Globus pallidus (tissue), 1 donor: ENCODE data around the gene SPATA7.

ENCODE experiments used
- DNase-seq: peaks from one replicate; pipeline ENCODE4 v3.0.0-alpha.2; 2015; ENCODE audit warnings: low spot score

The SPATA7 gene

DNA sequence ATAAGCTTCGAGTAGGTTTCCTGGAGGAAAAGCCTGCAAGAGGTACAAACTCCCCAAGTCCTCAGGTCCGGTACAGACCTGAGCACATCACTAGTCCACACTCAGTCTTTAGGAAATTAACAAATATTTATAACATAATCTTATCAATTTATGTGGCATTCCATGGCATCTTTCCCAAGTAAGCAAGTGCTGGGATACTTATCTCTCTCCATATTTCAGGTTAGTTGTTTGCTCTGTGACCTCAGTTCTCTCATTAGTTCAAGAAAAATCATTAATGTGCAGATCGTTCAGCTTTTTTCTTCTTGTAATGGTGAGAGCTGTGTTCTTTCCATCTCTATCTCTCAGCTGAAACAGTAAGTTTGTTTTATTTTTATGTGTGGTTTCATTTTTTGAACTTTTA lies 34.7 kb downstream of the SPATA7 start:
- no peak for DNase-seq

DNA sequence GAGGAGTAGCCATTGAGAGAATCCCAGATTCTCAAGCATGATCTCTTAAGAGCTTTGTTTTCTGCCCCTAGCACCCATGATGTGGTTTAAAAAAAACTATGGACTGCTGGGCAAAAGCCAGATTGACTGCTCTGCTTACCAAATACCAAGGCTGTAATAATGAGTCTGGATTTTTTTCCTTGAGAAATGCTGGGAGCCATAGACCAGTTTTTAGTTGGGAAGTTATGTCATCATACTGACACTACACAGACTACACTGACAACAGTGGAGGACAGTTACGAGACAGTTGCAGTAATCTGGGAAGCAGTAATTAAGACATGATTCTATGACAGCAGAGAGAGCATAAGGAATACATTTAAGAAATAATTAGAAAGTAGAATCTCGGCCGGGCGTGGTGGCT lies 35.8 kb downstream of the SPATA7 start:
- no peak for DNase-seq

DNA sequence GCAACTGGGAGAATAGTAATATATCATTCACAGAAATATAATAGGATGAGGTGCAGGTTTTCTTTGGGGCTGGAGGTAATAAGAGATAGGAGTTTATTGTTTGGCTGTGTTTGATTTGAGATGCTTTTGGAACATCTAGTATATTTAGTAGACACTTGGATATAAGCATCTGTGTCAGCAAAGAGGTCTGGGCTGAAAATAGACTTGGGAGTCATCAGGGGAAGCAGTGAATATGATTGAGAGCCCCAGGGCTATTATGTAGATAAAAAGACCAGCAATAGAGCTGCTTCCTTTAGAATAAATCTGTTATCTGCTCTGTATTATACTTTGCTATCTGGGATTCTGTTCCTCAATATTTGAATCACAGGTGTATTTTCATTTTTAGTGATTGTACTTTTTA lies 36.6 kb downstream of the SPATA7 start:
- no peak for DNase-seq

DNA sequence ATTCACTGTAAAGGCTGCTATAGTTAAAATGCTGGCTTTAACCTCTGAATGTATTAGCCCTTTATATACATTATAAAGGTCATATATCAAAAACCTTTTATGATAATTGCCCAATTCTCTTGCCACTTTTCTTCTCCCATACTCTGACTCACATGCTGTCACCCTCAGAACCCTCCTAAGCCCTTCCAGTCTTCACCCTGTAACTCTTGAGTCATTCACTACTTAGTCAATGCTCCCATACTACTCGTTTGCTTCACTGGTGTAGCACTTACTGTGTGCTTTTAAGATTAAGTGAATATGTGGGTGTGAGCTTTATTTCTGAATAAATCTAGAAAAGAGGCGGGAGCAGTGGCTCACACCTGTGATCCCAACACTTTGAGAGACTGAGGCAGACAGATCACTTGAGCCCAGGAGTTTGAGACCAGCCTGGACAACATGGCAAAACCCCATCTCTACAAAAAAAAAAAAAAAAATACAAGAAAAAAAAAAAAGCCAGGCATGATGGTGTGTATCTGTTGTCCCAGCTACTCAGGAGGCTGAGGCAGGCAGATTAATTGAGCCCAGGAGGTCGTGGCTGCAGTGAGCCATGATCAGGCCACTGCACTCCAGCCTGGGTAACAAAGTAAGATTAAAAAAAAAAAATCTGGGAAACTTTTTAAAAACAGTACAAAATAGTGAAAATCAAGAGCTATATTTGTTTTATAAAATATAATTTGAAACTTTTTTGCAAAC lies 37.6 kb downstream of the SPATA7 start:
- no peak for DNase-seq

DNA sequence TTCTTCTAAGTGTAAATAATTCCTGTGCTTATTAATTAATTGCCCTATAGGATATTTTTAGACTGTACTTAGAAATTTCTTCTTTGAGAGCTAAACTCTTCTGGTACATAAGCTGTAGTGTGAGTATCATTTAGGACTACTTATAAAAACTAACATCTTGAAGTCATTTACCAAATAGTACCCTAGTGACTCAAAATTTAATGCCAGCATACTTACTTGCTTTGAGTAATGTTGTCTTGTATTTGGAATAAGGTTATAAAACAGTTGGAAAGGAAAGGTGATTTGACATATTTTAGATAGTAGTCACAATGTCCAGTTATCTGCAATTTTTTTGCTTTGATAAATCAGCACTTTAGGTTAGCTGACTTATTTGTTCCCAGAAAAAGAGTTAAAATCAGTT lies 39.1 kb downstream of the SPATA7 start:
- DNase-seq: no peak

DNA sequence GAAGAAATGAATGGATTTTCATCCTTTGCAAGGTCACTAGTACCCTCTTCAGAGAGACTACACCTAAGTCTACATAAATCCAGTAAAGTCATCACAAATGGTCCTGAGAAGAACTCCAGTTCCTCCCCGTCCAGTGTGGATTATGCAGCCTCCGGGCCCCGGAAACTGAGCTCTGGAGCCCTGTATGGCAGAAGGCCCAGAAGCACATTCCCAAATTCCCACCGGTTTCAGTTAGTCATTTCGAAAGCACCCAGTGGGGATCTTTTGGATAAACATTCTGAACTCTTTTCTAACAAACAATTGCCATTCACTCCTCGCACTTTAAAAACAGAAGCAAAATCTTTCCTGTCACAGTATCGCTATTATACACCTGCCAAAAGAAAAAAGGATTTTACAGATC lies 40.8 kb downstream of the SPATA7 start:
- DNase-seq: no peak

DNA sequence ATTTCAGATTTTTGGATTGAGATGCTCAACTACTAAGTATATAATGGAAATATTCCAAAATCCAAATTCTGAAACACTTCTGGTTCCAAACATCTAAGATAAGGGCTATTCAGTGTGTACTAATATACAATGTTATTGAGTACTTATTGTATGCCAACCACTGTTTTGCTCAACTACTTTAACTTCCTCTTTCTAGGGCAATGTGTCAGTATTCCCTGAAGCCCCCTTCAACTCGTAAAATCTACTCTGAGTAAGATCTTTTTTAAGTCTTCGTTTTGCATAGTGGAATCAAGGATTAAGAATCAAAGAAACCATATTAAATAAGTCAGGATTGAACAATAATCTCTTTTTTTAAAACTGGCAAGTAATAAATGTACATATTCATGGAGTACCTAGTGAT lies 45.5 kb downstream of the SPATA7 start:
- no peak for DNase-seq

DNA sequence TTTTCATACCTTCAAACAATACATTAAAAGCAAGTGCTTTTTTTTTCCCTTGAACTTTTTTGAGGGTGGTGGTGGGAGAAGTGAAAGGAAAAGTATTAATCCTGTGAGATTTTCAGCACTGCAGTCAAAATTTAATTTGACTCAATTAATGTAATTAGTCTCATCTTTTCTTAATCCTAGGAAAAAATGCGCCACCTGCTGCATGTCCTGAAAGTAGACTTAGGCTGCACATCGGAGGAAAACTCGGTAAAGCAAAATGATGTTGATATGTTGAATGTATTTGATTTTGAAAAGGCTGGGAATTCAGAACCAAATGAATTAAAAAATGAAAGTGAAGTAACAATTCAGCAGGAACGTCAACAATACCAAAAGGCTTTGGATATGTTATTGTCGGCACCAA lies 52.2 kb downstream of the SPATA7 start:
- peak; percentile 3 for DNase-seq

DNA sequence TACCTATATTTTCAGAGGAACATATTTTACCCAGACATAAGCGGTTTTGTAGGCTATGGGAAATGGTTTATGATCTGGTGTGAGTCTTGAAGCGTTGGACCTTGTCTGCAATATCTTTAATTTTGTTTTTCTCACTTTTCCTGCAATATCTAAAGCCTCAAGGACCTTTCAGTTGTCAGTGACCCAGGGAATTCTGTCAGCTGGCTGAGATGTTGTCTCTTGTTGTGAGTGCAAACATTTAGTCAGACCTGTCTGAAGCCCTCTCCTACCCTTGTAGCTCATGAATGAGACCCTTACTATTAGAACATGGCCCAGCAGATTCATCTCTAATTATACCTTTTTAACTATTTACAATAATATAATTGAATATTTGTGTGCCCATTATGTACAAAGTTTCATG lies 53.6 kb downstream of the SPATA7 start:
- DNase-seq: no peak

DNA sequence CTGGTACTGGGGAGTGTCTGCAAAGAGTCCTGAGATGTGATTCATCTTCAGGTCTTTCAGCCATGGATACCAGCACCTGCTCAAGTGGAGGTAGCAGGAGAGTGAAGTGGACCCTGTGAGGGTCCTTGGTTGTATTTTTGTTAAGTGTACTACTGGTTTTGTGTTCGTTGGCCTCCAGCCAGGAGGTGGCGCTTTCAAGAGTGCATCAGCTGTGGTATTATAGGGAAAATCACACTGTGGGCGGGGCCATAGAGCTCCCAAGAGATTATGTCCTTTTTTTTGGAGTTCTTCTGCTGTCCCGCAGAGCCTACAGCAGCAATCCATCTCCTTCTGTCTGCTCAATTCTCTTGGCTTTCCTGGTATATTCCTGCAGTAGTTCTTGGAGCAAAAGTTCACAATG lies 66.8 kb downstream of the SPATA7 start:
- no peak for DNase-seq

DNA sequence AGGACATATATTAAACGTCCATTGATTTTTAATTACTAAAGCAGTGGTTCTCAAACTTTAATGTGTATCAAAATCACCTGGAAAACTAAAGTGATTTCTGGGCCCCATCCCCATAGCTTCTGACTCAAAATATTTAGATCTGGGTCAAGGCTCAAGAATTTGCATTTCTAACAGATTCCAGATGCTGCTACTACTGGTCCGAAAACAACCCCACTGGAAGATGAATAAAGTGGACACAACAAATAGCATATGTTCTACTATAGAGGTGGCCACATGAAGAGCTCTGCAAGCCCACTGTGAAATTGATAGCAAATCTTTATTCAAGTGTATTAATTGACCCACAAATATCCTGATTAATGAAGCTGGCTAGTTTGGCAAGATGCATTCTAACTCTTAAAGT lies 69.4 kb downstream of the SPATA7 start:
- DNase-seq: no peak

DNA sequence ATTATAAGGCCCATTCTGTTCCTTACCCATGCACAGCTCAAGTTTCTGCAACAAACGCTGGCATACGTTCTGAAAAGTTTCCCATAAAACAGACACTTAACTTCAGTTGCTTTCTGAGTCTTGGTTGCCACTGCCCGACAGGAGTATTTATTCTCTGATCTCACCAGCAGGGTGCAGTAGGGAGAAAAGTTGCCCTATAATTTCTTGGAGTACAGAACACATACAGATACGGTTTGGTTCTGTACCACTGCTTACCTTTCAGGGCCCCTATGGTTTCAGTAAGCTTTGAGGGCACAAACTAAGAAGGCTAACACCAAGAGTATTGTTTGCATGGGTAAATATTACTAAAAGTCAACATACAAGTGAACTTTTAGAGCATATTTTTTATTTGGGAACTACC lies 77.9 kb downstream of the SPATA7 start:
- no peak for DNase-seq

DNA sequence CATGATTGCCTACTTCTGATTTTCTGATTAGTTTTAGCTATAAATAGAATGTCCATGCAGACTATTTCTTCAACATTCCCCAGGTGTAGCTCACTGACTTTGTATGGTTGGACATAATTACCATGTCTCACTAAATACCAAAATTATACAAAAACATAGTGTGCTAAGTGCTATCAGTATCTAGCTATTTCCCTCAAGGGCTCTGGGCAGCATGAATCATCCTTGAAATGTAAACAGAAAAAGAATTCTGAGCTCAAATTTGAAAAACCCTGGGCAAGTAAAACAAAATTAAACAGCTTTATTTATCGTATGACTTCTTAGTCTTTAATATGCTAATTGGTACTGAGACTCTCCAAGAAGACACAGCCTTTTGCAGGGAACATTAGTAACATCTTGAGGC lies 82.9 kb downstream of the SPATA7 start:
- DNase-seq: no peak

DNA sequence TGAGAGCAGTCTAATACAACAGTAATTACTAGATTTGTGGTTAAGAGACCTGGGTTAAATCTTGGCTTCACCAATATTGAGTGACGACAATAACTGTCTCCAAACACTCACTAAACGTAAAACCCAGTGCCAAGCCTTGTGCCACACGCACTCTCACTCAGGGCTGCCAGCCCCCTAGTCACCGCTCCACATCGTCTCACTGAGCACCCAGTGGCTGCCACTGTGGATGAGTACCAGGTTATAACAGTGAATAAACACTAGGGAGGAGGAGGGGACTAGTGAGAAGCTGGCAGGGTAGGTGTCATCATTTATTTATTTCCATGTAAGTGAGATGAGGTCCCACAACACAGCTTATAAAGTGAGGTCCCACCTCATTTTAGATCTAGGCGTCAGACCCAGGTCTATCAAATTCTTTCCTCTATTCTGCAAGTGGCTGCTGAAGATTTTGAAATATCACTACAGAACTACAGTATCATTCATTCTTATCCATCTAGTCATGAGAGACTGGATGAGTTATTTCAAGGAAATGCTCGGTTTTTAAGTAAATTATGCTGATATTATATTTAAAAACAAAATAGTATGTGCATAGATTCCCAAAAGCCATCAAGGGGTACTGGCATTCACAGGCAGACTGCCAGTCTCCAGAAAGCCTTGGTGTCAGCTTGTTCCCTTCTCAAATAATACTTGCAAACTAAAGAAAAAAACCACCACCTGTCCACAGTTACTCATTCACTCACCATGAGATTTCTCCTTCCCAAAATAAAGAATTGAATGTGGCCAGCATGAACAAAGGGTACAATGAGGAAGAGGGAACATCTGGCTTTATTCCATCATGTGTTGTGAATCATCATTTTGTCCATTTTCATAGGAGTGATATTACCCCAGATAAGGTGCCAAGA lies 85.3 kb downstream of the SPATA7 start:
- DNase-seq: no peak

DNA sequence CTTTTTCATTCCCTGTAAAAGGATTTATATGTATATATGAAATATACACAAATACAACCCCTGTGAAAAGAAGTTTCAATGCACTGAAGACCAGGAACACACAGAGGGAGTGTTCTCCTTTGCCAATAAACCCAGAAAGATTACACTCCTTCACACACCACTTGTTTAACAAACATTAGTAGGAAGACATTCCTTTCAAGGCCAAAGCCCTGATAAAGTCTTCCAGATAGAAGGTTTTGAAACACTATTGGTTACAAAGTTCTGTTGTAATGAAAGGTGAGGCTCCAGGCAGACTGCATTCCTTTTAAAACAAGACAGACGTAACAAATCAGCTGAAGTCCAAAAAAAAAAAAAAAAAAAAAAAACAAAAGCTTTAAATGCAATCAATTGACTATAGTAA lies 88.3 kb downstream of the SPATA7 start:
- DNase-seq: no peak

DNA sequence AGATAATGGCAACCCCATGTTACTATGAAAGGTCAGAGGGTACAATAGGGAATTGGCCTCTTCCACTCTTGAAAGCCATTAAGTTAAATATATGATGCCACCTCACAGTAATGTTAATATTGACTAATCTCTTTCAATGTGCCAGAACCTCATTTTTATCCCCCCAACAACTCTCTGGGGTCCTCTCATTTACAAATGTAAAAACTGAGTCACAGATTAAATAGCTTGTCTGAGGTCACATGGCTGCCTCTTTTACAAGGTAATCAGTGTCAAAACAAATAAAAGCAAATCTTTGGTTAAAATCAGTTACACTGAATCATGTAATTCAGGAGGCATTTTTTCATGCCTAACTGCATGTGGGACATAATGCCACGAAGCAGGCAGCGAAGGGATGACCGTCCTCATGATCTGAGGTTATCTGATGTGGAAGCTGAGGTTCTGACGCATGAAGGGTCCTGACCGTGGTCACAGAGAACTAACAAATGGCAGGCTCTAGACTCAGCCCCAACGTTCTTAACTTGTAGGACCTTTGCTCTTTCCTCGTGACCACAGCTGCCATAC lies 90.8 kb downstream of the SPATA7 start:
- no peak for DNase-seq

DNA sequence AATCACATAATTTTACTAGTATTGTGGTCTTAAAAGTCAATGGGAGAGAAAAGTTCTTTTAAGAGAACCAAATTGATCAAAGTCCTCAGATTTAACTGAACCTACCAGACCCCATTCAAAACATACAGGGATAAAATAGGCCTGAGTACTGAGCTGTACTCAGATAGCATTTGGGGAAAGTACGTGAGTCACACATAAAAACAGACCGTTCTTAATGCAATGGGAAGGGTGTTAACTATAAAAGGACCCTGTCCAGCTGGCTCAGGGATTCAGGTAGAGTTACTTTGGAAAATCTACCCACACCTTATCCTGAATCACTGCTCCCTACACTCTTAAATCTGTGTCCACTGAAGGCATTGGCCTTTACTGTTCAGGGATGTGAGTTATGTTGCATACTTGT lies 91.4 kb downstream of the SPATA7 start:
- DNase-seq: no peak

DNA sequence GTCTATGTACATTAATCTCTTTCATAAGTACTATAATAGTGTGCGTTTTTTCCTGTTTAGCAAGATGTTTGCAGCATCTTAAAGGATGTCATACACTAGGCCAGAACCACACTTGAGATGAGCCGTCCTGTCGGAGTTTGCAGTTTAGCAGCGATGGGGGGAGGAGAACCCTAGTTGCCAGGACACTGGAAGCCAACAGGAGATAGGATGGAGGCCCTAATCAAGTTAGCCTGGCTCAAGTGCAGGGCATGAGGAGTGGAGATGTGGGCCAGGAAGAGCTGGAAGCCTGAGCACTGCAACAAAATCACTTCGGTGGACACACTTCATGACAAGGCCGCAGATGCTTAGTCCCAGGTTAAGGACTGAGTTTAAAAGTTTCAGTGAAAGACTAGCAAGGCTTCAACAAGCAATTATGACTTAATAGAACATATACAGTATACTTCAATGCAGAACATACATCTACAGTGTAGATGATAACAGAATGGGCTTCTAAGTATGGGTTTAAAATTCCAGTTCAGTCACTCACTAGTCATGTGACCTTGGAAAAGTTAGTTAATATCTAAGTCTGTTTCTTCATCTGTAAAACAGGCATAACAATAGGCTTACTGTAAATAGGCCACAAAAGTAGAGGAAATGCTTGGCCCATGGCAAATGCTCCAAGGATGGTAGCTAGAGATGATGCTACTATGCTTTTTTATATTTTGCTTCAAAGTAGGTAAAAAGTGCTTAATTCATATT lies 92.2 kb downstream of the SPATA7 start:
- DNase-seq: no peak

DNA sequence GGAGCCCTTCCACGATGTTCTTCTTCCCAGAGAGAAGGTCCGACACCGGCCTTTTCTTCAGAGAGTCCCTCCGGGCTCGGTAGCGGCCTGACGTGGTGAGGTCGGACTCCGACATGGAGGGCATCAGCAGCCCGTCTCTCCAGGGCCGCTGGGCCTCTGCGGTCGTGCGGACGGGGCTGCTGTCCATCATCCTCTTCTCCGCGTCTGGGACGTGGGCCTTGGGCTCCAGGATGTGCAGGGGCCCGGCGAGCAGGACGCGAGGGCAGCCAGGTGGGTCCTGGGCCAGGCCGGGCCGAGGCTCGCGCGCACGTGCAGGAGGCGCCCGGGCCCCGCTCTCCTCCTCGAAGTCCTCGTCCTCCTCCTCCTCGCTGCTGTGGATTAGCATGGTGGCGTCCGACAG lies 93.5 kb downstream of the SPATA7 start:
- DNase-seq: no peak

DNA sequence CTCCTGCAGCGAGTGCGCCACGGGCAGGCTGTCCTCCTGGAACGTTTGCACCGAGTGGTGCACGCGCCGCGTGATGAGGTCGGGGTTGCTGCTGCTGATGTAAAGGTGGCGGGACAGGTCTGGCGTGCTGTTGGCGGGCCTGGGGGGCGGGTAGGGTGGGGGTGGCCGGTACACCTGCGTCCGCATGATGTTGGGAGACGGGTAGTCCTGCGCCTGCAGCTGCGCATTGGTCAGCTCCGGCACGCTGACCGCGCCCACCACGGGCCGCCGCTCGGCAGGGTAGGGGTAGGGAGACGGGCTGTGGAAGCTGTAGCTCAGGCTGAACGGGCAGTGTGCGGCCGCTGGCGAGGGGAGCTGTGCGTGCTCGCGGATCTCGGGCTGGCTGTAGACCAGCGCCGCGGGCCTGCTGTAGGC lies 94.1 kb downstream of the SPATA7 start:
- DNase-seq: no peak

DNA sequence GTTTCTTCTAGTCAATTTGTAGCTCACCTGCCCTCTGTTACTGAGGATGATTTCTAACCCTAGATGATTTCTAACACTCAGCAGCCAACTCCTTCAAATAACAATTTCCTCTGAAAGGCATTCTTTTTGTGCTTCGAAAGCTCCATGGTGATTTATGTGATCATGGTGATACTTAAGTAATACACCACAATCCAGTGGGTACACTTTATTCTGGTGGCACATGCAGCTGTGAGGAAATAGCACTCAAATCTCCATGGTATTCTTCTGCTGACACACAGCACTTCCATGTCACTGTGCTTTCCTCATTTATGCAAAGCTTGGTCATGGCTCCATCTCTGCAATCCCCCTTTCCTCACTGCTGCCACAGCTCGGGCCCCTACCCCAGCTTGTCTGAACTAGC lies 95.6 kb downstream of the SPATA7 start:
- no peak for DNase-seq

DNA sequence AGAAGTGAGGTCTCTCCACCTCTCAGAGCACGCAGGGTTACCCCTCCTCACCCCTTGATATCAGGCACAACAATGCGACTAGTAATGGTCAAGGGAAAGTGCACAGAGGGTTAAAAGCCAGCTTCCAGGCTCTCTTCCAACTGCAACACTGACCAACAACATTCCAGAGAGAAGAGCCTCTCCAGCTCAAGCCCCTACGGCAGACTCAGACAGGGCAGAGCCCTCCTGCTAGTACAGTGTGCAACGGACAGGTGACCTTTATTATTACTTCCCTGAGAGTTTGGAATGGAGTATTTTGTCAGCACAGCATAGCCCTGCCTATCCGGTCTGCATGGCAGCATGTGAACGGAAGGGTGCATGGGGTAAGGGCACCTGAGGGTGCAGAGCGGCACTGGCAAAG lies 96.3 kb downstream of the SPATA7 start:
- DNase-seq: no peak

DNA sequence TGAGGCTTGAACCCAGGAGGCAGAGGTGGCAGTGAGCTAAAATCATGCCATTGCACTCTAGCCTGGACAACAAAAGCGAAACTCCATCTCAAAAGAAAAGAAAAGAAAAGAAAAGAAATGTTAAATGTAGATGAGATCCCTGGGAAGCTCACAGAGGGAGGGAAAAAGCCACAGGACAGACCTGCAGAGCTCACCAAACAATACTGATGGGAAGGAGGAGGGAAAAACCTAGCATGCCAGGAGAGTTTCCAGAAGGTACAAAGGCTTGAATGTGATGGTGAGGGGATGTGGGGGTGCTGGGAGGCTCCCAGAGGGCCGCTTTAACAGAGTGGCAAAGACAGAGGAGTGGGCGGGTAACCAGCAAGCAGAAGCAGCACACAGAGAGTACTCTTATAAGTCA lies 97.1 kb downstream of the SPATA7 start:
- DNase-seq: no peak
